Nephron progenitor cell (in vitro differentiated cells): ENCODE results near the gene SOX30.

Experiments used
- DNase-seq: peaks from one replicate; pipeline ENCODE4 v3.0.0; 2021
- H3K27ac Mint-ChIP-seq: 2 replicates; pipeline ENCODE4 v1.8.0; 2021; ENCODE audit warnings: mild to moderate bottlenecking, moderate library complexity, mixed read lengths
- H3K27me3 Mint-ChIP-seq: 2 replicates; pipeline ENCODE4 v1.8.0; 2021; ENCODE audit warnings: mild to moderate bottlenecking, low read depth, mixed read lengths; ENCODE audit not compliant: poor library complexity
- H3K36me3 Mint-ChIP-seq: 2 replicates; pipeline ENCODE4 v1.8.0; 2021; ENCODE audit warnings: low read depth, mixed read lengths
- H3K4me1 Mint-ChIP-seq: 2 replicates; pipeline ENCODE4 v1.8.0; 2021; ENCODE audit warnings: mixed read lengths
- H3K4me3 Mint-ChIP-seq: 2 replicates; pipeline ENCODE4 v1.8.0; 2021; ENCODE audit warnings: mild to moderate bottlenecking, moderate library complexity, mixed read lengths
- H3K9me3 Mint-ChIP-seq: 2 replicates; pipeline ENCODE4 v1.8.0; 2021; ENCODE audit warnings: mild to moderate bottlenecking, moderate library complexity, mixed read lengths
- CTCF ChIP-seq: fragments of 200-600 bp; sonication (generic); IDR thresholded peaks from 2 replicates; pipeline ENCODE4 v1.5.0; 2021; ENCODE audit warnings: antibody characterized with exemption

Gene SOX30

GRCh38 chr5:157599565-157599964 is 52.7 kb downstream of the SOX30 start:
- Mint-ChIP-seq H3K27ac (no peak overlapping the region), H3K27me3 (no peaks in the 10 kb centered on the region)

GRCh38 chr5:157598350-157598936 is 53.8 kb downstream of the SOX30 start:
- no peak for TF ChIP-seq CTCF
- Mint-ChIP-seq H3K9me3 (no peaks in the 10 kb centered on the region), H3K4me1 (peaks cover 14% of the 10 kb centered on the region), H3K27me3 (no peaks in the 10 kb centered on the region), H3K4me3 (no peak overlapping the region), H3K36me3 (no peaks in the 10 kb centered on the region), H3K27ac (no peak overlapping the region)
- no peak for DNase-seq

More at GRCh38 chr5:157599565-157599964, 52.7 kb downstream of the SOX30 start:
- Mint-ChIP-seq H3K36me3 (no peaks in the 10 kb centered on the region), H3K4me1 (peaks cover 8% of the 10 kb centered on the region), H3K9me3 (no peaks in the 10 kb centered on the region), H3K4me3 (no peak overlapping the region)
- DNase-seq: no peak
- no peak for TF ChIP-seq CTCF

DNA sequence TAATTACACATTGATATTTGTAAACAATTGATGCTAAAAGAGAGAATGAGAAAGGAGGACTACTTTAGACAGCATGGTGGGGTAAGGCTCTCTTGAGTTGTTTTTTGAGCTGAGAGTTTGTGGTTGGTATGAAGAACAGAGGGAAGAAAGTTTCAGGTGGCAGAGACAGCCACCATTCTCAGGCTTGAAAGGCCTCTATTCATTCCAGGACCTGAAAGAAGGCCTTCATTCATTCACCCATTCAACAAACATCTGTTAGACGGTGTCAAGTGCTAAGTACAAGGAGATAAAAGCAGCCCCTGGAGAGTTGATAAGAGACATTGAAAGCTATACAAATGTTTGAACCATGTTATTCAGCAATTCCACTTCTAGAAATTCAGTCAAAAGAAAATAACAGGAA is 55.0 kb downstream of the SOX30 start:
- no peak for DNase-seq
- H3K4me1 Mint-ChIP-seq: peaks cover 17% of the 10 kb centered on the region
- H3K27me3 Mint-ChIP-seq: no peaks in the 10 kb centered on the region
- H3K36me3 Mint-ChIP-seq: no peaks in the 10 kb centered on the region
- H3K4me3 Mint-ChIP-seq: no peak overlapping the region
- no peak for TF ChIP-seq CTCF
- H3K27ac Mint-ChIP-seq: no peak overlapping the region
- H3K9me3 Mint-ChIP-seq: no peaks in the 10 kb centered on the region

GRCh38 chr5:157596487-157596886 is 55.8 kb downstream of the SOX30 start:
- no peaks in the 10 kb centered on the region for H3K27me3 Mint-ChIP-seq
- H3K36me3 Mint-ChIP-seq: peaks cover 7% of the 10 kb centered on the region
- no peak for TF ChIP-seq CTCF
- H3K9me3 Mint-ChIP-seq: peaks cover 7% of the 10 kb centered on the region
- no peak overlapping the region for H3K27ac Mint-ChIP-seq
- no peak overlapping the region for H3K4me3 Mint-ChIP-seq
- DNase-seq: no peak
- peaks cover 17% of the 10 kb centered on the region for H3K4me1 Mint-ChIP-seq

- H3K4me1 Mint-ChIP-seq: peaks cover 17% of the 10 kb centered on the region
- no peak overlapping the region for H3K4me3 Mint-ChIP-seq
- no peak for TF ChIP-seq CTCF
- peaks cover 7% of the 10 kb centered on the region for H3K9me3 Mint-ChIP-seq
- no peak overlapping the region for H3K27ac Mint-ChIP-seq
- H3K27me3 Mint-ChIP-seq: no peaks in the 10 kb centered on the region
- peaks cover 7% of the 10 kb centered on the region for H3K36me3 Mint-ChIP-seq
- DNase-seq: no peak
Observed at GRCh38 chr5:157594675-157595459, 57.4 kb downstream of the SOX30 start.

- Mint-ChIP-seq H3K27me3 (no peaks in the 10 kb centered on the region), H3K4me3 (no peak overlapping the region)
Observed at GRCh38 chr5:157594257-157594656, 58.0 kb downstream of the SOX30 start.

More at GRCh38 chr5:157594257-157594656, 58.0 kb downstream of the SOX30 start:
- Mint-ChIP-seq H3K9me3 (peaks cover 7% of the 10 kb centered on the region), H3K27ac (no peak overlapping the region), H3K4me1 (peaks cover 17% of the 10 kb centered on the region), H3K36me3 (peaks cover 7% of the 10 kb centered on the region)
- DNase-seq: no peak
- no peak for TF ChIP-seq CTCF
